Left cardiac atrium (tissue), 4 donors: ENCODE results near the gene CACNG7. TPM values are rescaled to one million over a fixed set of nuclear protein-coding genes. Genes with fewer than 3 reads are reported as not detected.
A peak's percentile ranks its signal among the peaks of the same experiment; 100 is the strongest.
"Not testable (repeated sequence)": the region's sequence is repeated elsewhere in the genome, so short reads cannot be mapped to it uniquely, and the experiment has no call there.

Source experiments
- ATAC-seq, 2 donors: fragments of 200-7000 bp; cut with Tn5 transposase; one replicate each; pipeline ENCODE4 v1.9.1; 2020; ENCODE audit warnings: mild to moderate bottlenecking in 2 of 2, moderate library complexity in 2 of 2
- DNase-seq: peaks from one replicate; pipeline ENCODE4 v3.0.0-alpha.2; 2020
- intact Hi-C, 2 donors: fragments of 100-400 bp; cut with DNase I; formaldehyde crosslinking; loops; one replicate each; pipeline versions ENCODE4 v1.14.1 to v1.15.1; 2022 to 2023
- long read RNA-seq: library from polyadenylated mRNA; unstranded; transcript quantifications from one replicate; pipeline ENCODE4 v2.0.0, GENCODE V29; 2021
- total RNA-seq, 2 donors: library from RNA; stranded (reverse); fragmentation: NEBNext Ultra II Directional; extraction: Animal tissue kit (Norgen Biotek cat#: 25700); gene quantifications; one replicate each; pipeline ENCODE4 v1.2.1, GENCODE V29; 2021
- donor health status: DM: no; HTN: yes; CAD: no.
- donor health status: DM: no; HTN: yes; CAD: no; lungs with severe emphysema.
- donor health status: DM: yes; HTN: yes; CAD: no.
- donor health status: Dilated cardiomyopathy.

CACNG7 gene
- not detected for total RNA-seq
- long read RNA-seq, result 0 reads

GRCh38 chr19:53908935-53909415 lies at the start of gene CACNG7:
CACNG7 (plus strand) TSS chr19:53909278; CDS start chr19:53912832, 3,554 bp downstream.
- intact Hi-C loops, result loop anchor here (10.0 kb wide), 2 partner anchors 64 to 116 kb away; no protein-coding TSS in a partner anchor
- DNase-seq, result no peak
- ATAC-seq, result no peak

- intact Hi-C loops, result no loop called here
- ATAC-seq (no peak), DNase-seq (no peak)
These were observed 44.7 kb upstream of the CACNG7 start for GRCh38 chr19:53864308-53864836.

DNA sequence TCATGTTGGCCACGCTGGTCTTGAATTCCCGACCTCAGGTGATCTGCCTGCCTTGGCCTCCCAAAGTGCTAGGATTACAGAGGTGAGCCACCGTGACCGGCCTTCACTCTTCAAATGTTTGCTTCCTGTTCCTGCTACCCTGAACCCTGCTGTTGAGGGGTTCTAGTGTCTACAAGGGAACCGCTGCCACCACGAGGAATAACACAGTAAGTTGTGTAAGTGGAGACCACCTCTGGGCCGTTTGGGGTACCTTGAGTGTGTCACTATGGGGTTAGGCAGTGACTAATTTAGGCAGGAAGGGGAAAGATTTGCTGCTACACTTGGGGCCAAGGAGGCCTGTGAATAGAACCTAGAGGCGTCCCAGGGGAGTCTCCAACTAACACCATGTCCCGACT lies 43.6 kb upstream of the CACNG7 start:
- intact Hi-C loops, result no loop called here
- no peak for ATAC-seq
- no peak for DNase-seq

- intact Hi-C loops, result no loop called here
- ATAC-seq (peak; percentile 25 to 45), DNase-seq (peak; percentile 87)
These were observed 42.9 kb upstream of the CACNG7 start for GRCh38 chr19:53865918-53866864.

GRCh38 chr19:53866865-53867224 lies 42.2 kb upstream of the CACNG7 start:
- DNase-seq (peak; percentile 35), ATAC-seq (no peak)
- intact Hi-C loops, result no loop called here

DNA sequence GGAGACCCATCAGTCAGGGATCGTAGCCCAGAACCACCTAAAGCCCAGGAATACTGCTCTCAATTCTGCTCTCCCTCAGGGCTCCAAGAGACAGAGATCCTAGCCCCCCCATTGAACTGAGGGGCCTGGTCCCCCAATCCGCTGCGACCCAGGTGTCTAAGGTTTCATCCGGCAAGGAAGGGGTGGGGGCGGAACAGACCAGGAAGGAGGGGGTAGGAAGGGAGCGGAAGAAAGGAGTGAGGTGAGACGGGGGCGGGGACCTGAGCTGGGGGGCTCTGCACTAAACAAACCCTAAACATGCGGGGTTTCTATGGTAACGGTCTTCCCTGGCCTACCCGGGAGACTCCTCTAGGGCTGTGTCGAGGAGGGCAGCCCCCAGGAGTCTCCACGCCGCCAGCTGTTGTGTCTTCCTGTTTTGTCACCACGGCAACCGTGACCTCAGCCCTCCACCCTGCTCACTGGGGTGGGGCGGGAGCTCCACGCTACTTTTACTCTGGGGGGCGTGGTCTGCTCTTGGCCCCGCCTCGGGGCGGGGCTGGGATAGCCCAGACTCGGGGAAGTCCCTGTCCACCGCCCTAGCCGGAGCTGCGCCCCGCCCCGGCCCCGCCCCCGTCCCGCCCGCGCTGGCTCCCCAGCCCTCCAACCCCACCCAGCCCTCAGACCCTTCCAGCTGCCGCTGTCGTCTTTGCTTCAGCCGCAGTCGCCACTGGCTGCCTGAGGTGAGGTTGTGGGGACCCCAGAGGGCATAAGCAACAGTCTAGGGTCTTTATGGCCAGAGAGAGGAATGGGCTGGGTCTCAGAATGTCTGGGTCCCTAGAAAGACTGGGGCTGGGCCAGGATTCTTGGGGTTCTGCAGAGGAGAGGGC lies 41.6 kb upstream of the CACNG7 start, which contains the start of gene MYADM:
Gene MYADM, plus strand, starts transcription at position 659 of the 866 bp plus-strand sequence. CDS start 5,647 bp downstream, outside the sequence.
- intact Hi-C loops, result no loop called here
- peak; percentile 99 for DNase-seq
- peak; percentile 80 to 86 for ATAC-seq

DNA sequence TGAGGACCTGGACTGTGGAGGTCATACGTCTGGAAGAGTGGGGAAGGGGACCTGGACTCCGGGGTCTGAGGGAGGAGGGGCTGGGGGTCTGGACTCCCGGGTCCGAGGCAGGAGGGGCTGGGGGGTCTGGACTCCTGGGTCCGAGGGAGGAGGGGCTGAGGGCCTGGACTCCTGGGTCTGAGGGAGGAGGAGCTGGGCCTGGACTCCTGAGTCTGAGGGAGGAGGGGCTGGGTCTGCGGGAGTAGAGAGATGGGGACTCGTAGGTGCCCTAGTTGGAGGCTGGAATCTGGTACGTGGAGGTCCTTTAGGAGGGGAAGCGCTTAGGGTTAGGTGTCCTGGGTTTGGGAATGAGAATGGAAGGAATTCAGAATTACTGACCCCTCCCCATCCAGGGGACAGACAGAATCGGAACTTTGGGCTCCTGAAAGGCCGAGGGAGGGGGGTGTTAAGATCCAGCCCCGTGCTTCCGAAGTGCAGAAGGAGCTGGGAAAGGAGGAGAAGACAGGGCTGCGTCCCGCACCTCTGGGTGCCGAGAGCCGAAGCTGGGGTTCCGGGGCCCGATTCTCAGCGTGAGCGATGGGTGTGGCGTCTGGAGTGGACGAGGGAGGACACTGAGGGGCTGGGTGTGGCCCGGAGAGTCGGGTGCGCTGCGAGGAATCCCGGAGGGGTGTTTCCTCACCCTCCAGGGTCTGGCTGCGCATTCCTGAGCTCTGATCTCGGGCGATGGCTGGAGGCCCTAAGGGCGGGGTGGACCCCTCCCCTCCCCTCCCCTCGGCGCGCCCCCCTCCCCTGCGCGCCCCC lies 40.8 kb upstream of the CACNG7 start:
- intact Hi-C loops, result no loop called here
- DNase-seq (peak; percentile 77), ATAC-seq (peak; percentile 21 to 36)

DNA sequence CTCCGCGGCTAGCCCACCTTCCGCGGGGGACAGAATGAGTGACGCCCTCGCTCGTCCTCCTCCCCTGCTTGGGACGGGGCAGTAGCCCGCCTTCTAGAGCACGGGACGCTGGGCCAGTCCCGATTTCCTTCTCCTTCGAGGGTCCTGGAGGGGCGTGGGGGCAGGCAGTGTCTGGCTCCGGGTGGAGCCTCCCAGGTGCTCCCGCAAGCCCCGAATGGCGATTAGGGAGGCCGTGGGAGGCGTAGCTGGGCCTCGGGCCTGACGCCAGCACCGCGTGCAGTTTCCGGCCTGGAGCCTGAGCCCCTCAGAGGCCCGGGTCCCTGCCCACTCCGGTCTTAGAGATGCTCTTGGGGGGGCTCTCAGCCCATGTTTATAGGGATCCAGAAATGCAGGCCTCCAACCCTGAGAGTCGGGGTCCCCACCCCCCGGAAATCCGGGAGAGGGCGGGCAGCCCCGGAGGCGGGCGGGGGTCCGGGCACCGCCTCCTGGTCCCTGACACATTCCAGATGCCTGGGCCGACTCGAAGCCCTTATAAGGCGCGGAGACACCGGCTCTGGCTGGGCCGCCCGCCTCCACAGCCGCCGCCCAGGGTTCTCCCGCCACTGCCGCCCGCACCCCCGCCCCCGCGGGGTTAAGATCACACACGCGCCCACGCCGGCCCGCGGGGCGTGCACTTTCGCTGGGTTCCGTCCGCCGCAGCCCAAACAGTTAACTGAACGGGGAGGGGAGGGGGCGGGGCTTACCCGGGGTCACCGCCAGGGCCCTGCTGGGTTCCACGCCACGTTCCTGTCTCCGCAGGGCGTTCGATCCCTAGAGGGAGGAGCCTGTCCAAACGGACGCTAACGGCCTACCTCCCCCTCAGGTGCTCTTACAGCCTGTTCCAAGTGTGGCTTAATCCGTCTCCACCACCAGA lies 39.9 kb upstream of the CACNG7 start:
- DNase-seq (peak; percentile 95), ATAC-seq (peak; percentile 64 to 72)
- intact Hi-C loops, result no loop called here

DNA sequence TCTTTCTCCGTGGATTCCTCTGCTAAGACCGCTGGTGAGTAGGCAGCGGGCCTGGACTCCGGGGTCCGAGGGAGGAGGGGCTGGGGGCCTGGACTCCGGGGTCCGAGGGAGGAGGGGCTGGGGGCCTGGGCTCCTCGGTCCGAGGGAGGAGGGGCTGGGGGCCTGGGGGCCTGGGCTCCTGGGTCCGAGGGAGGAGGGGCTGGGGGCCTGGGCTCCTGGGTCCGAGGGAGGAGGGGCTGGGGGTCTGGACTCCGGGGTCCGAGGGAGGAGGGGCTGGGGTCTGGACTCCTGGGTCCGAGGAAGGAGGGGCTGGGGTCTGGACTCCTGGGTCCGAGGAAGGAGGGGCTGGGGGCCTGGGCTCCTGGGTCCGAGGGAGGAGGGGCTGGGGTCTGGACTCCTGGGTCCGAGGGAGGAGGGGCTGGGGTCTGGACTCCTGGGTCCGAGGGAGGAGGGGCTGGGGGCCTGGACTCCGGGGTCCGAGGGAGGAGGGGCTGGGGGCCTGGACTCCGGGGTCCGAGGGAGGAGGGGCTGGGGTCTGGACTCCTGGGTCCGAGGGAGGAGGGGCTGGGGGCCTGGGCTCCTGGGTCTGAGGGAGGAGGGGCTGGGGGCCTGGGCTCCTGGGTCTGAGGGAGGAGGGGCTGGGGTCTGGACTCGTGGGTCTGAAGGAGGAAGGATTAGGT lies 39.1 kb upstream of the CACNG7 start:
- intact Hi-C loops, ATAC-seq, DNase-seq: not testable (repeated sequence)

GRCh38 chr19:53870485-53870844 lies 38.6 kb upstream of the CACNG7 start:
- ATAC-seq (no peak), DNase-seq (no peak)
- intact Hi-C loops, result no loop called here

- intact Hi-C loops, result no loop called here
- ATAC-seq, result no peak
- DNase-seq, result no peak
These were observed 37.6 kb upstream of the CACNG7 start for GRCh38 chr19:53871454-53871853.

GRCh38 chr19:53872762-53873161 lies 36.3 kb upstream of the CACNG7 start:
- DNase-seq, result no peak
- no peak for ATAC-seq
- intact Hi-C loops, result no loop called here

DNA sequence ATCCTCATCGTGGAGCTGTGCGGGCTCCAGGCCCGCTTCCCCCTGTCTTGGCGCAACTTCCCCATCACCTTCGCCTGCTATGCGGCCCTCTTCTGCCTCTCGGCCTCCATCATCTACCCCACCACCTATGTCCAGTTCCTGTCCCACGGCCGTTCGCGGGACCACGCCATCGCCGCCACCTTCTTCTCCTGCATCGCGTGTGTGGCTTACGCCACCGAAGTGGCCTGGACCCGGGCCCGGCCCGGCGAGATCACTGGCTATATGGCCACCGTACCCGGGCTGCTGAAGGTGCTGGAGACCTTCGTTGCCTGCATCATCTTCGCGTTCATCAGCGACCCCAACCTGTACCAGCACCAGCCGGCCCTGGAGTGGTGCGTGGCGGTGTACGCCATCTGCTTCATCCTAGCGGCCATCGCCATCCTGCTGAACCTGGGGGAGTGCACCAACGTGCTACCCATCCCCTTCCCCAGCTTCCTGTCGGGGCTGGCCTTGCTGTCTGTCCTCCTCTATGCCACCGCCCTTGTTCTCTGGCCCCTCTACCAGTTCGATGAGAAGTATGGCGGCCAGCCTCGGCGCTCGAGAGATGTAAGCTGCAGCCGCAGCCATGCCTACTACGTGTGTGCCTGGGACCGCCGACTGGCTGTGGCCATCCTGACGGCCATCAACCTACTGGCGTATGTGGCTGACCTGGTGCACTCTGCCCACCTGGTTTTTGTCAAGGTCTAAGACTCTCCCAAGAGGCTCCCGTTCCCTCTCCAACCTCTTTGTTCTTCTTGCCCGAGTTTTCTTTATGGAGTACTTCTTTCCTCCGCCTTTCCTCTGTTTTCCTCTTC lies 35.1 kb upstream of the CACNG7 start:
- intact Hi-C loops, result no loop called here
- no peak for DNase-seq
- ATAC-seq, result no peak

DNA sequence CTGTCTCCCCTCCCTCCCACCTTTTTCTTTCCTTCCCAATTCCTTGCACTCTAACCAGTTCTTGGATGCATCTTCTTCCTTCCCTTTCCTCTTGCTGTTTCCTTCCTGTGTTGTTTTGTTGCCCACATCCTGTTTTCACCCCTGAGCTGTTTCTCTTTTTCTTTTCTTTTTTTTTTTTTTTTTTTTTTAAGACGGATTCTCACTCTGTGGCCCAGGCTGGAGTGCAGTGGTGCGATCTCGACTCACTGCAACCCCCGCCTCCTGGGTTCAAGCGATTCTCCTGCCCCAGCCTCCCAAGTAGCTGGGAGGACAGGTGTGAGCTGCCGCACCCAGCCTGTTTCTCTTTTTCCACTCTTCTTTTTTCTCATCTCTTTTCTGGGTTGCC lies 34.5 kb upstream of the CACNG7 start:
- ATAC-seq (no peak), DNase-seq (no peak)
- intact Hi-C loops, result no loop called here

DNA sequence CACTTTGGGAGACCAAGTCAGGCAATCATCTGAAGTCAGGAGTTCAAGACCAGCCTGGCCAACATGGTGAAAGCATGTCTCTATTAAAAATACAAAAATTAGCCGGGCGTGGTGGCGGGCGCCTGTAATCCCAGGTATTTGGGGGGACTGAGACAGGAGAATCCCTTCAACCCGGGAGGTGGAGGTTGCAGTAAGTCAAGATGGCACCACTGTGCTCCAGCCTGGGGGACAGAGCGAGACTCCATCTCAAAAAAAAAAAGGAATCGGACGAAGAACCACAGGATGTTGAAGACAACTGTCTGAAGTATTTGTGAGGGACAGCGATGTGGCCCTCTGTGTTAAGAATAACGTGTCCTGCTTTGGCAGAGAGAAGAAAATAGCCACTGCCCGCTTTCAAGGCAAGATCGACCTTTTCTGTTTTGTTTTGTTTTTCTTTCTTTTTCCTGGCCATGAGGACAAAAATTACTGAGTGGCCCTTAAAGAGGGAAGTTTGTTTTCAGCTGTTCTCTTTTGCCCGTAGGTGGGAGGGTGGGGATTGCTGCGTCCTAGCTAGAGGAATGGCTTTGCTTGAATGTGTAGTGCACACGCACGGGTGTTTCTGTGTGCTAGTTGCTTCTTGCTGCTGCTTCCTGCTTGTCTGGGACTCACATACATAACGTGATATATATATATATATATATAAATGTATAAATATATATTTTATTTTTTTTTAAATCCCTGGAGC lies 33.3 kb upstream of the CACNG7 start:
- ATAC-seq (no peak), DNase-seq (no peak)
- intact Hi-C loops, result no loop called here
